ENCODE results near the gene TARBP2.

TARBP2 gene

GRCh38 chr12:53500776-53501614, at the start of gene TARBP2:
TARBP2 (plus strand) TSS chr12:53501283; CDS start chr12:53501409, 126 bp downstream.
- DNase-seq (ENCODE audit: low spot score), result peak; percentile 98

GRCh38 chr12:53451661-53452158, 49.4 kb upstream of the TARBP2 start, which contains the start of gene PCBP2:
PCBP2 (plus strand) TSS chr12:53452102; CDS start chr12:53454801, 2,699 bp downstream.
- peak; percentile 96 for DNase-seq (ENCODE audit: low spot score)

GRCh38 chr12:53452159-53453077, 48.7 kb upstream of the TARBP2 start:
- DNase-seq (ENCODE audit: low spot score), result peak; percentile 74

GRCh38 chr12:53453953-53454640, 47.0 kb upstream of the TARBP2 start:
- DNase-seq (ENCODE audit: low spot score), result no peak

- DNase-seq (ENCODE audit: low spot score), result no peak
Measured at GRCh38 chr12:53454707-53455106, 46.4 kb upstream of the TARBP2 start.

GRCh38 chr12:53456654-53457366, 44.3 kb upstream of the TARBP2 start:
- DNase-seq (ENCODE audit: low spot score), result no peak

- DNase-seq (ENCODE audit: low spot score), result no peak
Measured at GRCh38 chr12:53459097-53459496, 42.0 kb upstream of the TARBP2 start.

- no peak for DNase-seq (ENCODE audit: low spot score)
Measured at GRCh38 chr12:53461059-53461458, 40.0 kb upstream of the TARBP2 start.

GRCh38 chr12:53461591-53461990, 39.5 kb upstream of the TARBP2 start:
- DNase-seq (ENCODE audit: low spot score), result no peak

- no peak for DNase-seq (ENCODE audit: low spot score)
Measured at GRCh38 chr12:53462935-53463334, 38.1 kb upstream of the TARBP2 start.

- DNase-seq (ENCODE audit: low spot score), result no peak
Measured at GRCh38 chr12:53463802-53464560, 37.1 kb upstream of the TARBP2 start.

GRCh38 chr12:53464685-53465418, 36.2 kb upstream of the TARBP2 start:
- no peak for DNase-seq (ENCODE audit: low spot score)

- DNase-seq (ENCODE audit: low spot score), result no peak
Measured at GRCh38 chr12:53465679-53466078, 35.4 kb upstream of the TARBP2 start.

GRCh38 chr12:53466640-53467039, 34.4 kb upstream of the TARBP2 start:
- DNase-seq (ENCODE audit: low spot score), result no peak

GRCh38 chr12:53467082-53467481, 34.0 kb upstream of the TARBP2 start:
- DNase-seq (ENCODE audit: low spot score), result no peak

- no peak for DNase-seq (ENCODE audit: low spot score)
Measured at GRCh38 chr12:53467880-53468279, 33.2 kb upstream of the TARBP2 start.

- DNase-seq (ENCODE audit: low spot score), result no peak
Measured at GRCh38 chr12:53468282-53468681, 32.8 kb upstream of the TARBP2 start.

- DNase-seq (ENCODE audit: low spot score), result no peak
Measured at GRCh38 chr12:53472056-53472582, 29.0 kb upstream of the TARBP2 start.

- no peak for DNase-seq (ENCODE audit: low spot score)
Measured at GRCh38 chr12:53474077-53474476, 27.0 kb upstream of the TARBP2 start.

- DNase-seq (ENCODE audit: low spot score), result no peak
Measured at GRCh38 chr12:53474819-53475218, 26.3 kb upstream of the TARBP2 start.

Measured in HuH-7.5 (cell line).